Astrocyte (in vitro differentiated cells and primary cell): ENCODE data around the gene CAMP. TPM values are rescaled to one million over a fixed set of nuclear protein-coding genes. Genes with fewer than 3 reads are reported as not detected.

Experiments used
- DNase-seq: peaks from one replicate; pipeline ENCODE4 v3.0.0-alpha.2; 2010; ENCODE audit warnings: low read depth
- FAIRE-seq: peaks from 2 replicates; lab custom pipeline; 2011; peaks lifted over from hg19 to GRCh38; lab: Jason Lieb, UNC
- H2AFZ ChIP-seq: 2 replicates; pipeline ENCODE4 v1.6.0; 2012; ENCODE audit warnings: low read depth, low read length, inconsistent platforms
- H3K27ac ChIP-seq: 2 replicates; pipeline ENCODE4 v1.5.1; 2011; ENCODE audit warnings: low read depth, low read length, inconsistent platforms
- H3K27me3 ChIP-seq: 2 replicates; pipeline ENCODE4 v1.6.0; 2011; ENCODE audit warnings: low read length, inconsistent platforms; ENCODE audit not compliant: insufficient read depth
- H3K36me3 ChIP-seq: 2 replicates; pipeline ENCODE4 v1.5.1; 2011; ENCODE audit warnings: low read length, inconsistent platforms; ENCODE audit not compliant: insufficient read depth
- H3K4me1 ChIP-seq: 2 replicates; pipeline ENCODE4 v1.5.1; 2011; ENCODE audit warnings: low read length, inconsistent platforms; ENCODE audit not compliant: insufficient read depth
- H3K4me2 ChIP-seq: 2 replicates; pipeline ENCODE4 v1.6.0; 2012; ENCODE audit warnings: low read length, inconsistent platforms
- H3K4me3 ChIP-seq: 2 replicates; pipeline ENCODE4 v1.5.1; 2011; ENCODE audit warnings: low read depth, mild to moderate bottlenecking, low read length, inconsistent platforms; ENCODE audit not compliant: insufficient read depth
- H3K79me2 ChIP-seq: 2 replicates; pipeline ENCODE4 v1.6.0; 2012; ENCODE audit warnings: mild to moderate bottlenecking, low read length, inconsistent platforms; ENCODE audit not compliant: insufficient read depth
- H3K9ac ChIP-seq: 2 replicates; pipeline ENCODE4 v1.6.0; 2012; ENCODE audit warnings: mild to moderate bottlenecking, low read length, inconsistent platforms
- H3K9me3 ChIP-seq: 2 replicates; pipeline ENCODE4 v1.5.1; 2012; ENCODE audit warnings: low read depth, mild to moderate bottlenecking, low read length, inconsistent platforms; ENCODE audit not compliant: insufficient read depth
- H4K20me1 ChIP-seq: 2 replicates; pipeline ENCODE4 v1.6.0; 2012; ENCODE audit warnings: low read length, inconsistent platforms; ENCODE audit not compliant: insufficient read depth
- H3K27ac Mint-ChIP-seq: one replicate; pipeline ENCODE4 v1.8.0; 2021; ENCODE audit warnings: mild to moderate bottlenecking, mixed read lengths; ENCODE audit not compliant: unreplicated experiment
- H3K27me3 Mint-ChIP-seq: one replicate; pipeline ENCODE4 v1.8.0; 2021; ENCODE audit warnings: low read depth, mixed read lengths; ENCODE audit not compliant: unreplicated experiment
- H3K36me3 Mint-ChIP-seq: one replicate; pipeline ENCODE4 v1.8.0; 2021; ENCODE audit warnings: low read depth, mixed read lengths; ENCODE audit not compliant: unreplicated experiment
- H3K4me1 Mint-ChIP-seq: one replicate; pipeline ENCODE4 v1.8.0; 2021; ENCODE audit warnings: low read depth, mixed read lengths; ENCODE audit not compliant: unreplicated experiment
- H3K4me3 Mint-ChIP-seq: one replicate; pipeline ENCODE4 v1.8.0; 2021; ENCODE audit warnings: mild to moderate bottlenecking, moderate library complexity, mixed read lengths; ENCODE audit not compliant: unreplicated experiment
- H3K9me3 Mint-ChIP-seq: one replicate; pipeline ENCODE4 v1.8.0; 2021; ENCODE audit warnings: mild to moderate bottlenecking, mixed read lengths; ENCODE audit not compliant: unreplicated experiment
- CTCF ChIP-seq: IDR thresholded peaks from 2 replicates; pipeline ENCODE4 v1.5.1; 2011; ENCODE audit warnings: low read depth, mild to moderate bottlenecking, inconsistent platforms, low read length, moderate library complexity; ENCODE audit not compliant: insufficient read depth
- EZH2 ChIP-seq: IDR thresholded peaks from 2 replicates; pipeline ENCODE4 v1.6.1; 2012; ENCODE audit warnings: mild to moderate bottlenecking, low read length, inconsistent platforms; ENCODE audit not compliant: insufficient read depth
- total RNA-seq: library from RNA; stranded (reverse); gene quantifications from 2 replicates; pipeline ENCODE4 v1.2.1, GENCODE V29; 2021

CAMP gene
- total RNA-seq, 1 donor from 2014 or later = not detected

DNA sequence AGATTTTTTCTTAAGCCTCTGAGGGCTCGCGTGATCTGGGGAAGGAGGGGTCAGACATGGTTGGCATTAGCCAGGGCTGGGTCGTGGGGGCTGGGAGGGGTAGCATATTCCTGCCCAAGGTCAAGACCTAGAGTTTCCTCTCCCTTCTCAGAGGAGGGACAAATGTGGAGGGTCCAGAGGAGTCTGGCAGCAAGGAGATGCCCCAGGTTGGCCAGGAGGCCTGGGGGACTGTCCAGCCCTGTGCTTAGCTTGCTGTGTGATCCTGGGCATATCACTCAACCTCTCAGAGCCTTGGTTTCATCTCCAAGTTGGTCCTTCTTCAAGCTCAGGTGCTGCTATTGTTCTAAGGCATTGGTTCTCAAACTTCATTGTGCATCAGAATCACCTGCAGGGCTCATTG lies 9.1 kb upstream of the CAMP start:
- FAIRE-seq = no peak

GRCh38 chr3:48215019-48215418 lies 8.3 kb upstream of the CAMP start:
- Mint-ChIP-seq H3K4me1 (peaks cover 5% of the 10 kb centered on the region), H3K4me3 (no peak overlapping the region), H3K27me3 (peaks cover 33% of the 10 kb centered on the region), H3K9me3 (peaks cover 7% of the 10 kb centered on the region), H3K36me3 (no peaks in the 10 kb centered on the region), H3K27ac (no peak overlapping the region)
- FAIRE-seq (no peak), DNase-seq (no peak)
- Histone ChIP-seq H3K9me3 (no peaks in the 10 kb centered on the region), H3K4me2 (no peak overlapping the region), H3K36me3 (no peaks in the 10 kb centered on the region), H3K4me3 (no peak overlapping the region), H3K4me1 (no peaks in the 10 kb centered on the region), H3K27ac (no peak overlapping the region), H3K27me3 (peaks cover 15% of the 10 kb centered on the region), H3K9ac (no peak overlapping the region), H2AFZ (no peak overlapping the region), H3K79me2 (no peaks in the 10 kb centered on the region), H4K20me1 (no peaks in the 10 kb centered on the region)
- no peak for TF ChIP-seq EZH2
- no peak for TF ChIP-seq CTCF

More for the DNA sequence above, 9.1 kb upstream of the CAMP start:
- TF ChIP-seq EZH2 (no peak), CTCF (no peak)
- H3K79me2 ChIP-seq = no peaks in the 10 kb centered on the region
- DNase-seq = no peak
- no peak overlapping the region for H3K9ac ChIP-seq
- Mint-ChIP-seq H3K27ac (no peak overlapping the region), H3K9me3 (peaks cover 4% of the 10 kb centered on the region), H3K4me3 (no peak overlapping the region), H3K36me3 (no peaks in the 10 kb centered on the region), H3K27me3 (peaks cover 31% of the 10 kb centered on the region), H3K4me1 (peaks cover 5% of the 10 kb centered on the region)
- H4K20me1 ChIP-seq = no peaks in the 10 kb centered on the region
- no peaks in the 10 kb centered on the region for H3K36me3 ChIP-seq
- H3K4me3 ChIP-seq = no peak overlapping the region
- no peaks in the 10 kb centered on the region for H3K9me3 ChIP-seq
- H3K4me1 ChIP-seq = no peaks in the 10 kb centered on the region
- H3K27me3 ChIP-seq = peaks cover 15% of the 10 kb centered on the region
- no peak overlapping the region for H3K27ac ChIP-seq
- H3K4me2 ChIP-seq = no peak overlapping the region
- no peak overlapping the region for H2AFZ ChIP-seq

DNA sequence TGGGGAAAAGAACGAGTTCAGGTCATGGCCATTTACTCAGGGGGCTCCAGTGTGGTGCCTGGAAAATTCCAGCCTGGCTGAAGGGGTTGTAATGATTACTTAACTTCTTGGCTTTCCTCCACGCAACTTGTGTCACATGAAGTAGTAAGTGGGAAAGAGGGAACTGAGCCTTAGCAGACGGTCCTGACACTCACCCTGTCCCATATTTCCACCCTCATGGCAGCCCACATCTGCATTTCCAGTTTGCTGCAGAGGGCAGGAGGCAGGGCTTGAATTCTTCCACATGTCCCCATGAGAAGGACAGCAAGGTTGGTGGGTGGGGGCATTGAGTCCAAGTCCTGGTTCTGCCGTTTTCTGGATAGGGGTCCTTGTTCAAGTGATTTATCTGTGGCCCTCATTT lies 7.8 kb upstream of the CAMP start:
- Mint-ChIP-seq H3K4me1 (peaks cover 5% of the 10 kb centered on the region), H3K27me3 (peaks cover 33% of the 10 kb centered on the region), H3K27ac (no peak overlapping the region), H3K36me3 (no peaks in the 10 kb centered on the region), H3K9me3 (peaks cover 5% of the 10 kb centered on the region), H3K4me3 (no peak overlapping the region)
- Histone ChIP-seq H3K9ac (no peak overlapping the region), H3K4me3 (no peak overlapping the region), H3K36me3 (no peaks in the 10 kb centered on the region), H3K27me3 (peaks cover 15% of the 10 kb centered on the region), H3K4me2 (no peak overlapping the region), H4K20me1 (no peaks in the 10 kb centered on the region), H3K79me2 (no peaks in the 10 kb centered on the region), H3K4me1 (no peaks in the 10 kb centered on the region), H2AFZ (no peak overlapping the region), H3K27ac (no peak overlapping the region), H3K9me3 (no peaks in the 10 kb centered on the region)
- DNase-seq (peak; percentile 20), FAIRE-seq (no peak)
- no peak for TF ChIP-seq EZH2
- TF ChIP-seq CTCF = no peak
